GM12875 (cell line): ENCODE data around the gene LIMA1.
A peak's percentile ranks its signal among the peaks of the same experiment; 100 is the strongest.
"Not testable (repeated sequence)": the region's sequence is repeated elsewhere in the genome, so short reads cannot be mapped to it uniquely, and the experiment has no call there.

Experiments used
- H3K4me3 ChIP-seq: one replicate; pipeline ENCODE4 v1.5.1; 2011; ENCODE audit warnings: low read depth, low read length, control low read depth
- TF ChIP-seq, protein P1 (sequence below): IDR thresholded peaks from 2 replicates; pipeline ENCODE4 v1.5.1; 2011; ENCODE audit warnings: low read depth, mild to moderate bottlenecking, control low read depth, inconsistent platforms, low read length, moderate library complexity, borderline replicate concordance; ENCODE audit not compliant: insufficient read depth

LIMA1 gene

DNA sequence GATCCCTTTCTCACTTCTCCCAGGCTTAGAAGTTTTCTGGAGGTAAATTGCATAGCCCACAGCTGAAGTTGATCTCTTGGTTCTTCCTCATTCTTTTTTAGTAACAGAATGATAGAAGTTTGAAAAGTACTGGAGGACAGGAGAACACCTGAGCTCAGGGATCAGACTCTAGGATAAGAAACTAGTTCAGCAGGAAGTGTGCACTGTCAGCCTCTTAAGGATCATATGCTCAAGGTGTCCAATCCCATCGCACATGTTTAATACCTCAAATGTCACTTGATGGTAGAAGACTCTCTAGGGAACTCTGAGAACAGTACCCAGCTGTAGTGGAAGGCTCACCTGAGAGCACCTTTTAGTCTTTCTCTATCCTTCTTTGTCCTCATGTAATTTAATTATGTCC lies 14.7 kb upstream of the LIMA1 start:
- no peak overlapping the region for H3K4me3 ChIP-seq
- TF ChIP-seq, protein P1, sequence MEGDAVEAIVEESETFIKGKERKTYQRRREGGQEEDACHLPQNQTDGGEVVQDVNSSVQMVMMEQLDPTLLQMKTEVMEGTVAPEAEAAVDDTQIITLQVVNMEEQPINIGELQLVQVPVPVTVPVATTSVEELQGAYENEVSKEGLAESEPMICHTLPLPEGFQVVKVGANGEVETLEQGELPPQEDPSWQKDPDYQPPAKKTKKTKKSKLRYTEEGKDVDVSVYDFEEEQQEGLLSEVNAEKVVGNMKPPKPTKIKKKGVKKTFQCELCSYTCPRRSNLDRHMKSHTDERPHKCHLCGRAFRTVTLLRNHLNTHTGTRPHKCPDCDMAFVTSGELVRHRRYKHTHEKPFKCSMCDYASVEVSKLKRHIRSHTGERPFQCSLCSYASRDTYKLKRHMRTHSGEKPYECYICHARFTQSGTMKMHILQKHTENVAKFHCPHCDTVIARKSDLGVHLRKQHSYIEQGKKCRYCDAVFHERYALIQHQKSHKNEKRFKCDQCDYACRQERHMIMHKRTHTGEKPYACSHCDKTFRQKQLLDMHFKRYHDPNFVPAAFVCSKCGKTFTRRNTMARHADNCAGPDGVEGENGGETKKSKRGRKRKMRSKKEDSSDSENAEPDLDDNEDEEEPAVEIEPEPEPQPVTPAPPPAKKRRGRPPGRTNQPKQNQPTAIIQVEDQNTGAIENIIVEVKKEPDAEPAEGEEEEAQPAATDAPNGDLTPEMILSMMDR: no peak

DNA sequence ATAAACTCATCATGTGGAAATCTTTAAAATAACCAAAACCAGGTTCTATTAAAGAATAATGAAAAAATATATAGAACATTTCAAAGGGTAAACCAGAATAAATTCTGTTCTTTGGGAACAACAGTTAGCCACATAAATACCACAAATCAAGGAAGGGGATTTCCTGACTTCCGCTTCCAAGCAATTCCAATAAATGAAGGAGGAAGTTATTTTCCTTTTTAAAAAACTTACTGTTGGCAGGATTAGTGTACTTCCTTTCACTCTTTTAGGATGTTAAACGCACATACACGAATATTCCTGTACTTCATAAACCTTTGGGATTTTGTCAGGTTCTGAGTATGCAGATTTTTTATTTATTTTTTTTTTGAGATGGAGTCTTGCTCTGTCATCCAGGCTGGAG lies 13.7 kb upstream of the LIMA1 start:
- TF ChIP-seq, protein P1: no peak

GRCh38 chr12:50296554-50296953 lies 13.2 kb upstream of the LIMA1 start:
- H3K4me3 ChIP-seq: no peak overlapping the region
- TF ChIP-seq, protein P1: no peak

More for the DNA sequence above, 13.7 kb upstream of the LIMA1 start:
- H3K4me3 ChIP-seq: no peak overlapping the region

DNA sequence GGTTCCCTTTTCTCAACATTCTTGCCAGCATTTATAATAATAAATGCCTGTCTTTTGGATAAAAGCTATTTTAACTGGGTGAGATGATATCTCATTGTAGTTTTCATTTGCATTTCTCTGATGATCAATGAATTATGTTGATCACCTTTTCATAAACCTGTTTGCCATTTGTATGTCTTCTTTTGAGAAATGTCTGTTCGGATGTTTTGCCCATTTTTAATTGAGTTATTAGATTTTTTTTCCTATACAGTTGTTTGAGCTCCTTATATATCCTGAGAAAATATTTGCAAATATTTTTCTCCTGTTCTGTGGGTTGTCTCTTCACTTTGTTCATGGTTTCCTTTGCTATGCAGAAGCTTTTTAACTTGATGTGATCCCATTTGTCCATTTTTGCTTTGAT lies 8.1 kb upstream of the LIMA1 start:
- no peak overlapping the region for H3K4me3 ChIP-seq
- TF ChIP-seq, protein P1: no peak

- not testable (repeated sequence) for H3K4me3 ChIP-seq
Measured at GRCh38 chr12:50290692-50291091, 7.4 kb upstream of the LIMA1 start.

DNA sequence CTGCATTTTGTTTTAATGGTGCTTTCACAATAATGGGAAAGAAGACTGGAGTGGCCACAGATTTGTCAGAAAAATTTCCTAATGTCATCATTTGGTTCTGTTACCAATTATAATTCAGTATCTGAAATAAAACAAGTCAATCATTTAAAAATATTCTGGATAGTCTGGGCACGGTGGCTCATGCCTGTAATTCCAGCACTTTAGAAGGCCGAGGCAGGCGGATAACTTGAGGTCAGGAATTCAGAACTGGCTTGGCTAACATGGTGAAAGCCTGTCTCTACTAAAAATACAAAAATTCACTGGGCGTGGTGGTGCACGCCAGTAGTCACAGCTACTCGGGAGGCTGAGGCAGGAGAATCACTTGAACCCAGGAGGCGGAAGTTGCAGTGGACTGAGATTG lies 4.0 kb upstream of the LIMA1 start:
- no peak overlapping the region for H3K4me3 ChIP-seq
- TF ChIP-seq, protein P1: no peak

DNA sequence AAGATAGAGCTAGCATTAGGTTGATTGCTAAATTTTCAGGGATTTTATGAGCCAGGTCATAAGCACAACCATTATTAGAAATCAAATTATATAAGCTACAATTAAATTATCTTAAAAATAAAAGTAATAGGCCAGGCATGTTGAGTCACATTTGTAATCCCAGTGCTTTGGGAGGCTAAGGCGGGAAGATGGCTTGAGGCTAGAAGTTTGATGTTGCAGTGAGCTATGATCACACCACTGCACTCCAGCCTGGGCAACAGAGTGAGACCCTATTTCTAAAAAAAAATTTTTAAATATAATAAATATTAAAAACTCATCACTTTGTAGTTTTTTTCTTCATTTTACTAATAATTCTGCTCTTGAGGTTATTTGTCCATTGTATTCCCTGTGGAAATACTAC lies 1.9 kb upstream of the LIMA1 start:
- no peak overlapping the region for H3K4me3 ChIP-seq
- TF ChIP-seq, protein P1: no peak

DNA sequence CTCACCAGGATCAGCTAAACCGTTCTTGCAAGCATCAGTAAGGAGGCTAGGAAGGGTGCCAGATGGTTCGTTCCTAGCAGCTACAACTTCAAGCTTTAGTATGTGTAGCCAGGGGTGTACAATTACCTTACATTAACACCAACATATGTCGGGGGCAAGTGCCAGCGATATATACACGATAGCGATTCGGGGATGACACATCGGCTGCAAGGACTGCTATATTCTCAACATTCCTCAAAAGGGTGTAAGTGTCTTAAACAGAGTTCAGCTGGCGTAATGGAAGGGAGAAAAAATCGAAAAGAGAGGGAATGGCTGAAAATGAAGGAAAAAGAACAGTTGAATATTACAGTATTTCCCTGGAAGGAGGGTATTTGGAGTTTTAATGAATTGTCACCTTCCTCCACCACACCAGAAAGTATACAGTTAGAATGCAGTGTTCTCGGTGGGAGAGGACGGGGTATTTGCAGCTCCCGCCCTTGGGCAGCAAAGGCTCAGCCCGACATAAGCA lies 545 bp downstream of the LIMA1 start:
- H3K4me3 ChIP-seq: peak overlapping the region; percentile 80
- TF ChIP-seq, protein P1: no peak
